SK-N-MC (cell line): Measurements from ENCODE around the gene NBEA.

Experiments used
- EZH2 ChIP-seq: fragments of 200-600 bp; sonication (generic); IDR thresholded peaks from one replicate; pipeline ENCODE4 v1.6.1; 2017; ENCODE audit warnings: antibody characterized with exemption
- FOXP2 ChIP-seq: optimal IDR thresholded peaks from 2 replicates; pipeline ENCODE3; 2011; ENCODE audit warnings: mild to moderate bottlenecking, moderate library complexity; ENCODE audit not compliant: insufficient read depth; ENCODE audit errors: extremely low read length, control extremely low read depth
- POLR2AphosphoS5 ChIP-seq: IDR thresholded peaks from 2 replicates; pipeline ENCODE4 v1.6.1; 2012; ENCODE audit warnings: mild to moderate bottlenecking, low read depth, low read length, borderline replicate concordance

GRCh38 chr13:35190241-35190640, 248.2 kb downstream of the NBEA start:
- TF ChIP-seq POLR2AphosphoS5 (no peak), EZH2 (no peak), FOXP2 (no peak)
